GM23338 (cell line): ENCODE results near the gene PXMP2. TPM values are rescaled to one million over a fixed set of nuclear protein-coding genes. Genes with fewer than 3 reads are reported as not detected.

Experiments used
- ATAC-seq: fragments of 200-7000 bp; cut with Tn5 transposase; 3 replicates; pipeline ENCODE4 v1.9.1; 2020
- DNase-seq: peaks from one replicate; pipeline ENCODE4 v3.0.0-alpha.2; 2015; ENCODE audit warnings: low spot score
- H2AFZ ChIP-seq: fragments of 200-600 bp; sonication (generic); 2 replicates; pipeline ENCODE4 v1.8.0; 2016; ENCODE audit warnings: antibody characterized with exemption, mild to moderate bottlenecking, moderate library complexity
- H3F3A ChIP-seq: fragments of 200-600 bp; sonication (generic); replicated peaks from 2 replicates; pipeline ENCODE4 v1.8.0; 2017; ENCODE audit warnings: antibody characterized with exemption, mixed run types, low read depth
- H3K27ac ChIP-seq: fragments of 200-600 bp; sonication (generic); 2 replicates; pipeline ENCODE4 v1.6.1; 2016; ENCODE audit warnings: low read depth
- H3K27me3 ChIP-seq: fragments of 200-600 bp; sonication (generic); 2 replicates; pipeline ENCODE4 v1.8.0; 2016; ENCODE audit warnings: mild to moderate bottlenecking, mixed run types, moderate library complexity; ENCODE audit not compliant: insufficient read depth
- H3K36me3 ChIP-seq: fragments of 200-600 bp; sonication (generic); 2 replicates; pipeline ENCODE4 v1.8.0; 2016; ENCODE audit warnings: mild to moderate bottlenecking; ENCODE audit not compliant: insufficient read depth
- H3K4me1 ChIP-seq: fragments of 200-600 bp; sonication (generic); 2 replicates; pipeline ENCODE4 v1.8.0; 2016; ENCODE audit warnings: mild to moderate bottlenecking, moderate library complexity; ENCODE audit not compliant: insufficient read depth
- H3K4me2 ChIP-seq: fragments of 200-600 bp; sonication (generic); 2 replicates; pipeline ENCODE4 v1.7.1; 2017; ENCODE audit warnings: mixed run types
- H3K4me3 ChIP-seq: fragments of 200-600 bp; sonication (generic); 2 replicates; pipeline ENCODE4 v1.6.1; 2016; ENCODE audit warnings: mixed run types
- H3K79me2 ChIP-seq: fragments of 200-600 bp; sonication (generic); replicated peaks from 2 replicates; pipeline ENCODE4 v1.8.0; 2017; ENCODE audit warnings: mild to moderate bottlenecking; ENCODE audit not compliant: insufficient read depth
- H3K9me2 ChIP-seq: fragments of 200-600 bp; sonication (generic); 2 replicates; pipeline ENCODE4 v1.8.0; 2017; ENCODE audit not compliant: insufficient read depth
- H4K20me1 ChIP-seq: fragments of 200-600 bp; sonication (generic); replicated peaks from 2 replicates; pipeline ENCODE4 v1.8.0; 2017; ENCODE audit warnings: mild to moderate bottlenecking; ENCODE audit not compliant: insufficient read depth
- H3K27ac Mint-ChIP-seq: 2 replicates; pipeline ENCODE4 v1.8.0; 2020; ENCODE audit warnings: inconsistent platforms, mild to moderate bottlenecking, moderate library complexity, mixed read lengths
- H3K27me3 Mint-ChIP-seq: 3 replicates; pipeline ENCODE4 v1.8.0; 2022; ENCODE audit warnings: low read depth, mild to moderate bottlenecking, moderate library complexity, mixed read lengths, inconsistent platforms; ENCODE audit not compliant: insufficient read depth, poor library complexity
- H3K36me3 Mint-ChIP-seq: 3 replicates; pipeline ENCODE4 v1.8.0; 2021; ENCODE audit warnings: low read depth, mild to moderate bottlenecking, inconsistent platforms, moderate library complexity, mixed read lengths
- H3K4me1 Mint-ChIP-seq: 3 replicates; pipeline ENCODE4 v1.8.0; 2020; ENCODE audit warnings: mild to moderate bottlenecking, inconsistent platforms, mixed read lengths
- H3K4me3 Mint-ChIP-seq: 3 replicates; pipeline ENCODE4 v1.8.0; 2021; ENCODE audit warnings: moderate library complexity, mild to moderate bottlenecking, inconsistent platforms, mixed read lengths
- H3K9me3 Mint-ChIP-seq: 3 replicates; pipeline ENCODE4 v1.8.0; 2020; ENCODE audit warnings: moderate library complexity, mild to moderate bottlenecking, inconsistent platforms, mixed read lengths
- CREB1 ChIP-seq: fragments of 250-450 bp; sonication (Bioruptor Pico); IDR thresholded peaks from 2 replicates; pipeline ENCODE4 v1.5.0; 2020; ENCODE audit warnings: low read depth, mild to moderate bottlenecking, moderate library complexity
- JUNB ChIP-seq: IDR thresholded peaks from one replicate; pipeline ENCODE4 v1.6.1; 2016; ENCODE audit warnings: antibody characterized with exemption; ENCODE audit not compliant: unreplicated experiment
- NANOG ChIP-seq: IDR thresholded peaks from 2 replicates; pipeline ENCODE4 v1.6.1; 2016; ENCODE audit warnings: antibody characterized with exemption, borderline replicate concordance
- POLR2AphosphoS5 ChIP-seq: IDR thresholded peaks from 2 replicates; pipeline ENCODE4 v1.6.1; 2016; ENCODE audit warnings: antibody characterized with exemption, low read depth
- STAT1 ChIP-seq: IDR thresholded peaks from one replicate; pipeline ENCODE4 v1.6.1; 2016; ENCODE audit warnings: antibody characterized with exemption; ENCODE audit not compliant: unreplicated experiment
- ZNF114 ChIP-seq: fragments of 250-450 bp; sonication (Bioruptor Pico); IDR thresholded peaks from 2 replicates; pipeline ENCODE4 v1.5.0; 2020; ENCODE audit warnings: mild to moderate bottlenecking, moderate library complexity
- ZNF331 ChIP-seq: fragments of 250-450 bp; sonication (Bioruptor Pico); IDR thresholded peaks from 2 replicates; pipeline ENCODE4 v1.5.0; 2020; ENCODE audit warnings: low read depth, mild to moderate bottlenecking, moderate library complexity
- polyA plus RNA-seq: library from polyadenylated mRNA; unstranded; fragments of >200 nt; fragmentation: Nextera tagmentation; extraction: Ambion mirVana; gene quantifications from 2 replicates; pipeline ENCODE4 v1.2.1, GENCODE V29; 2016
- total RNA-seq: library from RNA; depleted of rRNA; stranded (reverse); fragments of >200 nt; shearing (Covaris generic); gene quantifications from 2 replicates; pipeline ENCODE4 v1.2.3, GENCODE V29; 2014
- TF ChIP-seq, protein P1 (sequence below), 2 experiments: fragments of 200-600 bp in 1 of 2; sonication (generic) in 1 of 2; conservative IDR thresholded peaks; 2 replicates each; pipeline versions ENCODE4 v1.5.1 to v1.6.1; 2016 to 2017; ENCODE audit warnings: antibody characterized with exemption in 2 of 2, low read depth in 2 of 2, mild to moderate bottlenecking in 2 of 2, moderate library complexity in 1 of 2
- TF ChIP-seq, protein P2 (sequence below): fragments of 250-450 bp; sonication (Bioruptor Pico); IDR thresholded peaks from 2 replicates; pipeline ENCODE4 v1.5.0; 2020; ENCODE audit warnings: mild to moderate bottlenecking, moderate library complexity

Gene PXMP2
- total and polyA plus RNA-seq, 2 experiments from 2014 or later: 17.3 to 19.7 TPM

DNA sequence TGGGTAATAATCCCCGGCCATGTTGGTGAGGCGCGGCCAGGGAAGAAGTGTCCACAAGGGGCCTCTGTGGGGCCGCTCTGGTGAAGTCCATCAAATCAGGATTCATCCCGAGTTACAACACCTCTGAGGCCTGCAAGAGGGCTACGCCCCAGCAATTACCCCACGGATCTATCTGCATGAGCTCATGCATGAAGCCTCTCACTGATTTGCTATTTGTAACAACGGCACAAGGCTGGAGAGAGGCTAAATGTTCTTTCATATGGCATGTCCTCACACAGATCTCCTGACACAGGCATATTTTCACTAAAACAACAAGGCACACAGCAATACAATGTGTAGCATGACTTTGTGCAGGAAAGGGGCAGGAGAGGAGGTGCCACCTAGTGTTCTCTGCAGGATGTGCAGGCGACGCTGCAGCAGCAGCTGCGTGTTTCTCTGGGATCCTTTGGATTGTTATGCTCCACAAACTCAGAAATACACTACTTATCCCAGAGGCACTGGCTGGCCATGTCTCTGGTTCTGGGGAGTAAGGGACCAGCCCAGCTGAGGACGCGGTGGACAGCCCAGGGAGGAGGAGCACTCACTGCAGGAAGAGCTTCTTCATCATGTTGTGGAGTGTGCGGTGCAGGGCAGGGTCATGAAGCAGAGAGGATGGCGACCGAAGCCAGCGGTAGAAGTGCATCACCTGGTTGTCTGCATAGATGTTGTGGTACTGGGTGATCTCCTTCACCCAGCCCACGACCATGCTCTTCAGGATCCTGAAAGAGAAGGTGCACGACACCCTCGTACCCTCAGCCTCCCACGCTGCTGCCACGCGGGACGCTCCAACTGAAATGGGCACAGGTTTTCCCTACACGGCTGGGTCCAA lies 48.6 kb upstream of the PXMP2 start:
- Mint-ChIP-seq H3K4me3 (no peak overlapping the region), H3K4me1 (no peaks in the 10 kb centered on the region), H3K9me3 (no peaks in the 10 kb centered on the region), H3K36me3 (peaks cover 92% of the 10 kb centered on the region), H3K27ac (no peak overlapping the region), H3K27me3 (peaks cover 20% of the 10 kb centered on the region)
- no peaks in the 10 kb centered on the region for H3K27me3 ChIP-seq
- H3K9me2 ChIP-seq: no peaks in the 10 kb centered on the region
- H2AFZ ChIP-seq: no peak overlapping the region
- no peaks in the 10 kb centered on the region for H3K4me1 ChIP-seq
- TF ChIP-seq POLR2AphosphoS5 (no peak), JUNB (no peak)
- TF ChIP-seq, protein P1, sequence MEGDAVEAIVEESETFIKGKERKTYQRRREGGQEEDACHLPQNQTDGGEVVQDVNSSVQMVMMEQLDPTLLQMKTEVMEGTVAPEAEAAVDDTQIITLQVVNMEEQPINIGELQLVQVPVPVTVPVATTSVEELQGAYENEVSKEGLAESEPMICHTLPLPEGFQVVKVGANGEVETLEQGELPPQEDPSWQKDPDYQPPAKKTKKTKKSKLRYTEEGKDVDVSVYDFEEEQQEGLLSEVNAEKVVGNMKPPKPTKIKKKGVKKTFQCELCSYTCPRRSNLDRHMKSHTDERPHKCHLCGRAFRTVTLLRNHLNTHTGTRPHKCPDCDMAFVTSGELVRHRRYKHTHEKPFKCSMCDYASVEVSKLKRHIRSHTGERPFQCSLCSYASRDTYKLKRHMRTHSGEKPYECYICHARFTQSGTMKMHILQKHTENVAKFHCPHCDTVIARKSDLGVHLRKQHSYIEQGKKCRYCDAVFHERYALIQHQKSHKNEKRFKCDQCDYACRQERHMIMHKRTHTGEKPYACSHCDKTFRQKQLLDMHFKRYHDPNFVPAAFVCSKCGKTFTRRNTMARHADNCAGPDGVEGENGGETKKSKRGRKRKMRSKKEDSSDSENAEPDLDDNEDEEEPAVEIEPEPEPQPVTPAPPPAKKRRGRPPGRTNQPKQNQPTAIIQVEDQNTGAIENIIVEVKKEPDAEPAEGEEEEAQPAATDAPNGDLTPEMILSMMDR (conservative IDR thresholded peaks at IDR 0.05; ENCODE audit: low read depth in 2 of 2): peak; percentile 72 to 74
- peaks cover 11% of the 10 kb centered on the region; the same call in 1 of the 2 replicates for H3F3A ChIP-seq
- H3K4me2 ChIP-seq: no peak overlapping the region
- 0 out of 2 replicates have a peak overlapping the region, but pooled peaks have one; percentile 50 for H3K27ac ChIP-seq
- no peaks in the 10 kb centered on the region for H3K79me2 ChIP-seq
- H4K20me1 ChIP-seq: peaks cover 28% of the 10 kb centered on the region
- H3K4me3 ChIP-seq: no peak overlapping the region
- ATAC-seq: peak; percentile 75
- DNase-seq: peak; percentile 67
- peaks cover 26% of the 10 kb centered on the region for H3K36me3 ChIP-seq

DNA sequence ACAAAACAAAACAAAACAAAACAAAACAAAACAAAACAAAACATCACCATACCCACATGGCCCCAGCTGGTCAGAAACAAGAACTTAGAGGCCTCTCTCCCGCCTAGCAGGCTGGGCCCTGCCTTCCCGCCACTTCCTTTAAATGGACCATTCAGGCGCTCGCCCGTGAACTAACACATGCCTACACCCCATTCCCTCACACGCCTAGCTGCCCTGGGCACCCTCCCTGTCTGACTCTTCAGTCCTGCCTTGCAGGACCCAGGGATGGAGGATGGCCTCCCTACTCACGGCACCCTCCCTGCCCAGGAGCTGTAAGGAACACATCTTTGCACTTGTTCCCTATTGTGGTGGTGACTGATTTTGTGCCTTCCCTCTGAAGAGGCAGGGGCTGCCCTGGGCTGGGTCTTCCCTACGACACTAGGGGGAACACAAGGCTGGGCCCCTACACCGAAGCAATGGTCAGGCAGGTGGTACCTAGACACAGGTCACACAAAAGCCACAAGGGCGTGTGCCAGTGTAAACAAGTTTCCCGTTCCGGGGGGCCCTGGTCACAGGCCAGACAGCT lies 47.3 kb upstream of the PXMP2 start:
- H3K9me3 Mint-ChIP-seq: no peaks in the 10 kb centered on the region
- H3K4me3 Mint-ChIP-seq: no peak overlapping the region
- peaks cover 11% of the 10 kb centered on the region; the same call in 1 of the 2 replicates for H3F3A ChIP-seq
- no peak overlapping the region for H3K27ac ChIP-seq
- H3K79me2 ChIP-seq: no peaks in the 10 kb centered on the region
- no peak for ATAC-seq
- no peak for DNase-seq
- H3K4me1 ChIP-seq: no peaks in the 10 kb centered on the region
- no peak overlapping the region for H2AFZ ChIP-seq
- no peaks in the 10 kb centered on the region for H3K4me1 Mint-ChIP-seq
- peaks cover 82% of the 10 kb centered on the region for H3K36me3 Mint-ChIP-seq
- peaks cover 24% of the 10 kb centered on the region for H3K36me3 ChIP-seq
- no peaks in the 10 kb centered on the region for H3K27me3 ChIP-seq
- H3K4me2 ChIP-seq: no peak overlapping the region
- H3K4me3 ChIP-seq: no peak overlapping the region
- peaks cover 21% of the 10 kb centered on the region for H4K20me1 ChIP-seq
- H3K27me3 Mint-ChIP-seq: peaks cover 14% of the 10 kb centered on the region
- H3K27ac Mint-ChIP-seq: no peak overlapping the region; the same call in 1 of the 2 replicates
- H3K9me2 ChIP-seq: no peaks in the 10 kb centered on the region
- TF ChIP-seq STAT1 (no peak), ZNF331 (CRISPR knock-in tag) (no peak), CREB1 (CRISPR knock-in tag) (no peak), NANOG (no peak), JUNB (no peak), ZNF114 (CRISPR knock-in tag) (no peak)
- TF ChIP-seq, protein P2, sequence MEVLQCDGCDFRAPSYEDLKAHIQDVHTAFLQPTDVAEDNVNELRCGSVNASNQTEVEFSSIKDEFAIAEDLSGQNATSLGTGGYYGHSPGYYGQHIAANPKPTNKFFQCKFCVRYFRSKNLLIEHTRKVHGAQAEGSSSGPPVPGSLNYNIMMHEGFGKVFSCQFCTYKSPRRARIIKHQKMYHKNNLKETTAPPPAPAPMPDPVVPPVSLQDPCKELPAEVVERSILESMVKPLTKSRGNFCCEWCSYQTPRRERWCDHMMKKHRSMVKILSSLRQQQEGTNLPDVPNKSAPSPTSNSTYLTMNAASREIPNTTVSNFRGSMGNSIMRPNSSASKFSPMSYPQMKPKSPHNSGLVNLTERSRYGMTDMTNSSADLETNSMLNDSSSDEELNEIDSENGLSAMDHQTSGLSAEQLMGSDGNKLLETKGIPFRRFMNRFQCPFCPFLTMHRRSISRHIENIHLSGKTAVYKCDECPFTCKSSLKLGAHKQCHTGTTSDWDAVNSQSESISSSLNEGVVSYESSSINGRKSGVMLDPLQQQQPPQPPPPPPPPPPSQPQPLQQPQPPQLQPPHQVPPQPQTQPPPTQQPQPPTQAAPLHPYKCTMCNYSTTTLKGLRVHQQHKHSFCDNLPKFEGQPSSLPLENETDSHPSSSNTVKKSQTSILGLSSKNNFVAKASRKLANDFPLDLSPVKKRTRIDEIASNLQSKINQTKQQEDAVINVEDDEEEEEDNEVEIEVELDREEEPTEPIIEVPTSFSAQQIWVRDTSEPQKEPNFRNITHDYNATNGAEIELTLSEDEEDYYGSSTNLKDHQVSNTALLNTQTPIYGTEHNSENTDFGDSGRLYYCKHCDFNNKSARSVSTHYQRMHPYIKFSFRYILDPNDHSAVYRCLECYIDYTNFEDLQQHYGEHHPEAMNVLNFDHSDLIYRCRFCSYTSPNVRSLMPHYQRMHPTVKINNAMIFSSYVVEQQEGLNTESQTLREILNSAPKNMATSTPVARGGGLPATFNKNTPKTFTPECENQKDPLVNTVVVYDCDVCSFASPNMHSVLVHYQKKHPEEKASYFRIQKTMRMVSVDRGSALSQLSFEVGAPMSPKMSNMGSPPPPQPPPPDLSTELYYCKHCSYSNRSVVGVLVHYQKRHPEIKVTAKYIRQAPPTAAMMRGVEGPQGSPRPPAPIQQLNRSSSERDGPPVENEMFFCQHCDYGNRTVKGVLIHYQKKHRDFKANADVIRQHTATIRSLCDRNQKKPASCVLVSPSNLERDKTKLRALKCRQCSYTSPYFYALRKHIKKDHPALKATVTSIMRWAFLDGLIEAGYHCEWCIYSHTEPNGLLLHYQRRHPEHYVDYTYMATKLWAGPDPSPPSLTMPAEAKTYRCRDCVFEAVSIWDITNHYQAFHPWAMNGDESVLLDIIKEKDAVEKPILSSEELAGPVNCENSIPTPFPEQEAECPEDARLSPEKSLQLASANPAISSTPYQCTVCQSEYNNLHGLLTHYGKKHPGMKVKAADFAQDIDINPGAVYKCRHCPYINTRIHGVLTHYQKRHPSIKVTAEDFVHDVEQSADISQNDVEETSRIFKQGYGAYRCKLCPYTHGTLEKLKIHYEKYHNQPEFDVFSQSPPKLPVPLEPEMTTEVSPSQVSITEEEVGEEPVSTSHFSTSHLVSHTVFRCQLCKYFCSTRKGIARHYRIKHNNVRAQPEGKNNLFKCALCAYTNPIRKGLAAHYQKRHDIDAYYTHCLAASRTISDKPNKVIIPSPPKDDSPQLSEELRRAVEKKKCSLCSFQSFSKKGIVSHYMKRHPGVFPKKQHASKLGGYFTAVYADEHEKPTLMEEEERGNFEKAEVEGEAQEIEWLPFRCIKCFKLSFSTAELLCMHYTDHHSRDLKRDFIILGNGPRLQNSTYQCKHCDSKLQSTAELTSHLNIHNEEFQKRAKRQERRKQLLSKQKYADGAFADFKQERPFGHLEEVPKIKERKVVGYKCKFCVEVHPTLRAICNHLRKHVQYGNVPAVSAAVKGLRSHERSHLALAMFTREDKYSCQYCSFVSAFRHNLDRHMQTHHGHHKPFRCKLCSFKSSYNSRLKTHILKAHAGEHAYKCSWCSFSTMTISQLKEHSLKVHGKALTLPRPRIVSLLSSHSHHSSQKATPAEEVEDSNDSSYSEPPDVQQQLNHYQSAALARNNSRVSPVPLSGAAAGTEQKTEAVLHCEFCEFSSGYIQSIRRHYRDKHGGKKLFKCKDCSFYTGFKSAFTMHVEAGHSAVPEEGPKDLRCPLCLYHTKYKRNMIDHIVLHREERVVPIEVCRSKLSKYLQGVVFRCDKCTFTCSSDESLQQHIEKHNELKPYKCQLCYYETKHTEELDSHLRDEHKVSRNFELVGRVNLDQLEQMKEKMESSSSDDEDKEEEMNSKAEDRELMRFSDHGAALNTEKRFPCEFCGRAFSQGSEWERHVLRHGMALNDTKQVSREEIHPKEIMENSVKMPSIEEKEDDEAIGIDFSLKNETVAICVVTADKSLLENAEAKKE (CRISPR knock-in tag): no peak
- TF ChIP-seq, protein P1 (conservative IDR thresholded peaks at IDR 0.05; ENCODE audit: low read depth in 2 of 2): no peak
